Activated naive CD8-positive, alpha-beta T cell treated with anti-CD3 and anti-CD28 coated beads for 36 hours (primary cell): ENCODE data around the gene SIK2. TPM values are rescaled to one million over a fixed set of nuclear protein-coding genes. Genes with fewer than 3 reads are reported as not detected.
A peak's percentile ranks its signal among the peaks of the same experiment; 100 is the strongest.
"Not testable (repeated sequence)": the region's sequence is repeated elsewhere in the genome, so short reads cannot be mapped to it uniquely, and the experiment has no call there.

Experiments
- DNase-seq: peaks from one replicate; pipeline ENCODE4 v3.0.0; 2021
- H3K27ac Mint-ChIP-seq: one replicate; pipeline ENCODE4 v1.8.0; 2022; ENCODE audit warnings: mild to moderate bottlenecking, moderate library complexity, mixed read lengths
- H3K27me3 Mint-ChIP-seq: one replicate; pipeline ENCODE4 v1.8.0; 2022; ENCODE audit warnings: mild to moderate bottlenecking, mixed read lengths
- H3K36me3 Mint-ChIP-seq: one replicate; pipeline ENCODE4 v1.8.0; 2021; ENCODE audit warnings: mild to moderate bottlenecking, mixed read lengths
- H3K4me1 Mint-ChIP-seq: one replicate; pipeline ENCODE4 v1.8.0; 2021; ENCODE audit warnings: mixed read lengths
- H3K4me3 Mint-ChIP-seq: one replicate; pipeline ENCODE4 v1.8.0; 2022; ENCODE audit warnings: mild to moderate bottlenecking, moderate library complexity, mixed read lengths
- H3K9me3 Mint-ChIP-seq: one replicate; pipeline ENCODE4 v1.8.0; 2022; ENCODE audit warnings: mixed read lengths
- total RNA-seq, 2 experiments: library from RNA; stranded (reverse); gene quantifications; one replicate each; pipeline ENCODE4 v1.2.3, GENCODE V29; 2021

Gene SIK2
- total RNA-seq, 2 experiments from 2014 or later: 5.2 to 8.2 TPM

- DNase-seq: no peak
- Mint-ChIP-seq H3K27me3 (no peaks in the 10 kb centered on the region), H3K4me3 (peak overlapping the region; percentile 100), H3K27ac (peak overlapping the region; percentile 98), H3K4me1 (peaks cover 33% of the 10 kb centered on the region), H3K9me3 (no peaks in the 10 kb centered on the region), H3K36me3 (peaks cover 23% of the 10 kb centered on the region)
Observed at GRCh38 chr11:111766834-111767142, 164.5 kb downstream of the SIK2 start.

DNA sequence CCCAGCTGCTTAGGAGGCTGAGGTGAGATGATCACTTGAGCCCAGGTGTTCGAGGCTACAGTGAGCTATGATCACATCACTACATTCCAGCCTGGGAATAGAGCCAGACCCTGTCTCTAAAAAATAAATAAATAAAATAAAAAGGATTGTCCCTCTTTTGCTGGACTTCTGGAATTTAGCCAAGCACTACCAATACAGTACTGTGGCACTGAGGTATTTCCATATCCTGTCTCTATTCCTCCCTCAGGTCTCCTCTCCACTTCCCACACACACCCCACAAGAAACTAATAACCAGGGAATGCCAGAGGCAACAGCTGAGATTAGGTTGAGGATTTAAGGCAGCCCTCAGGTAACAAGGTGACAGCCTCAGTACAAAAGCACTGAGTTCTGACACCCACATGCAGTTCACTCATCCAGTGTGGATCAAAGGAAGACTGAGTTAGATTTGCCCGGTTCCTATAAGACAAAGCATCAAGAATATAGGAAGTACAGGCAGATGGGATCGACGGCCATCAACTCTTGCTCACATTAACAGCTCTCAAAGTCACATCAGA lies 168.4 kb downstream of the SIK2 start:
- no peaks in the 10 kb centered on the region for H3K27me3 Mint-ChIP-seq
- H3K27ac Mint-ChIP-seq: no peak overlapping the region

DNA sequence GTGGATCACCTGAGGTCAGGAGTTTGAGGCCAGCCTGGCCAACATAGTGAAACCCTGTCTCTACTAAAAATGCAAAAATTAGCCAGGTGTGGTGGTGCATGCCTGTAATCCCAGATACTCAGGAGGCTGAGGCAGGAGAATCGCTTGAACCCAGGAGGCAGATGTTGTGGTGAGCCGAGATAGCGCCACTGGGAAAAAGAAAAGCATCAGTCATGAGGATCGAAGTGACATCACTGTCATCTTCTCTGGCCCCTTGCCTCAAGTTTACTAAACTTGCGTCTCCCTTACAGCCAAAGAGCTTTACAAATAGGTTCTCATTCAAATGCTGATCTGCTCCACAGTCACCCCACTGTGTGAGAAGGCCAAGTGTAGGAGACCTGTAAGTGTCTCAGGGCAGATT lies 169.0 kb downstream of the SIK2 start:
- not testable (repeated sequence) for H3K9me3 Mint-ChIP-seq, H3K4me3 Mint-ChIP-seq, DNase-seq, H3K27me3 Mint-ChIP-seq, H3K4me1 Mint-ChIP-seq, H3K27ac Mint-ChIP-seq, H3K36me3 Mint-ChIP-seq

More for the DNA sequence above, 168.4 kb downstream of the SIK2 start:
- Mint-ChIP-seq H3K4me1 (peaks cover 9% of the 10 kb centered on the region), H3K36me3 (no peaks in the 10 kb centered on the region), H3K9me3 (no peaks in the 10 kb centered on the region), H3K4me3 (no peak overlapping the region)
- no peak for DNase-seq

- Mint-ChIP-seq H3K36me3 (no peaks in the 10 kb centered on the region), H3K27me3 (no peaks in the 10 kb centered on the region), H3K9me3 (no peaks in the 10 kb centered on the region), H3K4me3 (no peak overlapping the region), H3K27ac (no peak overlapping the region), H3K4me1 (no peaks in the 10 kb centered on the region)
- DNase-seq: no peak
Observed at GRCh38 chr11:111772535-111772934, 170.3 kb downstream of the SIK2 start.

DNA sequence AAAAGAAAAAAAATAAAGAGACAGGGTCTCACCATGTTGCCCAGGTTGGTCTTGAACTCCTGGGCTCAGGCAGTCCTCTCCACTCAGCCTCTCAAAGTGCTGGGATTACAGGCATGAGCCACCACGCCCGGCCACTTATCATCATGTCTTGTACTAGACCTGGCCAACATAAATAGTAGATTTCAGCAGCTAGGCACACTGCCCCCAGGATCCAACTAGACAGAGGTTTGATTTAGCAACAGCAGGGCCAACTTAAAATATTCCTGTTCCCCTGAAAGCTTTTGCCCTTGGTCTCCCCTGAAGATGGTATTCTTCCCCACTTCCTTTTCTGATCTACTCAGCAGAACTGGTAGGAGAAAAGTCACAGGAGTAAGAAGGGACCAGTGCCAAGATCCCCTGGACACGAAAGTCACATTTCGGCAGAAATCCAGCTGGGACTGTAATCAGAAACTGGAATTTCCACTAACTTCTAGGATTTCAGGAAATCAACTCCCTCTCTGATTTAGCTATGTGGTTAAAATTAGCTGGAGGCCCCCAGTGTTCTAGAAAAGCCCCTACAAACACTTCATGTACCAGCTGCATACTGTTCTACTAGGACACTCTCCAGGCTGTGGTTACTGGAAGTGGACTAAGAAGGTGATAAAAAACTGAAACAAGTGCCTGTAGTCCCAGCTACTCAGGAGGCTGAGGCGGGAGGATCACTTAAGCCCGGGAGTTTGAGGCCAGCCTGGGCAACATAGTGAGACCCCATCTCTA lies 172.9 kb downstream of the SIK2 start:
- Mint-ChIP-seq H3K9me3 (no peaks in the 10 kb centered on the region), H3K4me1 (no peaks in the 10 kb centered on the region), H3K36me3 (no peaks in the 10 kb centered on the region), H3K27ac (no peak overlapping the region), H3K27me3 (no peaks in the 10 kb centered on the region), H3K4me3 (no peak overlapping the region)
- no peak for DNase-seq

- Mint-ChIP-seq H3K4me1 (no peaks in the 10 kb centered on the region), H3K36me3 (no peaks in the 10 kb centered on the region), H3K27ac (no peak overlapping the region), H3K9me3 (no peaks in the 10 kb centered on the region), H3K27me3 (no peaks in the 10 kb centered on the region), H3K4me3 (no peak overlapping the region)
- DNase-seq: no peak
Observed at GRCh38 chr11:111776398-111777093, 174.3 kb downstream of the SIK2 start.

GRCh38 chr11:111777094-111778046 lies 175.1 kb downstream of the SIK2 start:
- no peaks in the 10 kb centered on the region for H3K4me1 Mint-ChIP-seq
- H3K9me3 Mint-ChIP-seq: no peaks in the 10 kb centered on the region
- H3K4me3 Mint-ChIP-seq: no peak overlapping the region
- no peaks in the 10 kb centered on the region for H3K27me3 Mint-ChIP-seq
- no peak for DNase-seq
- no peaks in the 10 kb centered on the region for H3K36me3 Mint-ChIP-seq
- H3K27ac Mint-ChIP-seq: no peak overlapping the region

GRCh38 chr11:111778047-111778558 lies 175.9 kb downstream of the SIK2 start:
- no peaks in the 10 kb centered on the region for H3K9me3 Mint-ChIP-seq
- no peak overlapping the region for H3K4me3 Mint-ChIP-seq
- H3K36me3 Mint-ChIP-seq: no peaks in the 10 kb centered on the region
- no peak overlapping the region for H3K27ac Mint-ChIP-seq
- DNase-seq: no peak
- no peaks in the 10 kb centered on the region for H3K27me3 Mint-ChIP-seq
- H3K4me1 Mint-ChIP-seq: no peaks in the 10 kb centered on the region

GRCh38 chr11:111779118-111779517 lies 176.9 kb downstream of the SIK2 start:
- Mint-ChIP-seq H3K27ac (no peak overlapping the region), H3K4me1 (no peaks in the 10 kb centered on the region), H3K36me3 (no peaks in the 10 kb centered on the region), H3K27me3 (no peaks in the 10 kb centered on the region), H3K9me3 (no peaks in the 10 kb centered on the region), H3K4me3 (no peak overlapping the region)
- no peak for DNase-seq

Other genes starting within 250 kb of the SIK2 start
- 1 to 10 TPM; 3.0 to 3.5 TPM for gene POU2AF1, start 223.2 kb upstream of the SIK2 start, total RNA-seq
- gene BTG4, start 90.1 kb upstream of the SIK2 start, total RNA-seq: under 1 TPM; 0.30 to 0.62 TPM
- not detected for gene HOATZ, start 87.7 kb upstream of the SIK2 start, total RNA-seq
- gene LAYN, start 61.7 kb upstream of the SIK2 start, total RNA-seq: 10 to 100 TPM; 57.4 to 63.2 TPM
- gene PPP2R1B, start 163.9 kb downstream of the SIK2 start, total RNA-seq: 10 to 100 TPM; 53.0 to 57.6 TPM